ENCODE results near the gene RPUSD2. TPM values are rescaled to one million over a fixed set of nuclear protein-coding genes. Genes with fewer than 3 reads are reported as not detected.

Gene RPUSD2
- total and polyA plus RNA-seq, 8 donors: 5.6 to 12.1 (median 7.5) TPM; not detected in 2

GRCh38 chr15:40548610-40549009, 20.5 kb upstream of the RPUSD2 start:
- intact Hi-C loops (cut with DNase I; ENCODE audit: low total_unique reads): no loop called here
- no peak for DNase-seq

GRCh38 chr15:40549894-40550293, 19.2 kb upstream of the RPUSD2 start:
- DNase-seq: peak in 1 of 2 donors; percentile 75

More at GRCh38 chr15:40548610-40549009, 20.5 kb upstream of the RPUSD2 start:
- H3K36me3 ChIP-seq: peaks cover 7 to 68% (median 51%) of the 10 kb centered on the region in 4 donors
- no peak overlapping the region for H3K4me3 ChIP-seq
- no peak for TF ChIP-seq EP300 (IDR thresholded peaks at IDR 0.05)
- TF ChIP-seq CTCF (IDR thresholded peaks at IDR 0.05): no peak
- no peak for TF ChIP-seq POLR2AphosphoS5 (IDR thresholded peaks at IDR 0.05)
- TF ChIP-seq POLR2A (IDR thresholded peaks at IDR 0.05): no peak
- no peaks in the 10 kb centered on the region for H3K9me3 ChIP-seq
- H3K27me3 ChIP-seq: no peaks in the 10 kb centered on the region
- H3K4me1 ChIP-seq: peaks cover 0 to 14% (median 7%) of the 10 kb centered on the region in 4 donors
- 93 to 98% (median 96%) methylated on average over 2 of the region's 2 CpGs for WGBS, 5 donors
- no peak overlapping the region for H3K27ac ChIP-seq

GRCh38 chr15:40550341-40551037, 18.6 kb upstream of the RPUSD2 start:
- 89 to 94% (median 92%) methylated on average over 6 of the region's 6 CpGs for WGBS, 5 donors
- intact Hi-C loops (cut with DNase I; ENCODE audit: low total_unique reads): no loop called here
- H3K4me3 ChIP-seq: no peak overlapping the region
- TF ChIP-seq CTCF (IDR thresholded peaks at IDR 0.05) (no peak), POLR2A (IDR thresholded peaks at IDR 0.05) (no peak), EP300 (IDR thresholded peaks at IDR 0.05) (no peak), POLR2AphosphoS5 (IDR thresholded peaks at IDR 0.05) (no peak)
- H3K36me3 ChIP-seq: peaks cover 7 to 85% (median 68%) of the 10 kb centered on the region in 4 donors
- H3K27me3 ChIP-seq: no peaks in the 10 kb centered on the region
- DNase-seq: no peak
- H3K9me3 ChIP-seq: no peaks in the 10 kb centered on the region
- peaks cover 0 to 25% (median 7%) of the 10 kb centered on the region in 4 donors for H3K4me1 ChIP-seq
- H3K27ac ChIP-seq: peak overlapping the region in 1 of 5 donors; percentile 28

More at GRCh38 chr15:40549894-40550293, 19.2 kb upstream of the RPUSD2 start:
- WGBS, 5 donors: 45 to 67% (median 55%) methylated on average over 5 to 9 of the region's 9 CpGs
- peaks cover 0 to 25% (median 7%) of the 10 kb centered on the region in 4 donors for H3K4me1 ChIP-seq
- intact Hi-C loops (cut with DNase I; ENCODE audit: low total_unique reads): no loop called here
- TF ChIP-seq CTCF (IDR thresholded peaks at IDR 0.05) (no peak), EP300 (IDR thresholded peaks at IDR 0.05) (no peak), POLR2A (IDR thresholded peaks at IDR 0.05) (no peak), POLR2AphosphoS5 (IDR thresholded peaks at IDR 0.05) (no peak)
- peak overlapping the region in 1 of 5 donors; percentile 28 for H3K27ac ChIP-seq
- no peaks in the 10 kb centered on the region for H3K27me3 ChIP-seq
- H3K36me3 ChIP-seq: peaks cover 7 to 79% (median 62%) of the 10 kb centered on the region in 4 donors
- H3K4me3 ChIP-seq: no peak overlapping the region
- H3K9me3 ChIP-seq: no peaks in the 10 kb centered on the region

- Histone ChIP-seq H3K4me3 (no peak overlapping the region), H3K36me3 (peaks cover 19 to 85% (median 67%) of the 10 kb centered on the region in 4 donors), H3K27ac (no peak overlapping the region), H3K4me1 (peaks cover 0 to 25% (median 13%) of the 10 kb centered on the region in 4 donors), H3K27me3 (no peaks in the 10 kb centered on the region), H3K9me3 (no peaks in the 10 kb centered on the region)
- WGBS, 5 donors: 53 to 80% (median 56%) methylated on average over 4 of the region's 4 CpGs
- no peak for DNase-seq
- intact Hi-C loops (cut with DNase I; ENCODE audit: low total_unique reads): no loop called here
- TF ChIP-seq EP300 (IDR thresholded peaks at IDR 0.05): no peak
- no peak for TF ChIP-seq POLR2A (IDR thresholded peaks at IDR 0.05)
- no peak for TF ChIP-seq POLR2AphosphoS5 (IDR thresholded peaks at IDR 0.05)
- TF ChIP-seq CTCF (IDR thresholded peaks at IDR 0.05): no peak
Measured at GRCh38 chr15:40554161-40554525, 15.0 kb upstream of the RPUSD2 start.
